Measurements from ENCODE around the gene ZNF280C. TPM values are rescaled to one million over a fixed set of nuclear protein-coding genes. Genes with fewer than 3 reads are reported as not detected.

The ZNF280C gene
- total RNA-seq, 4 donors from 2014 or later: 1.8 to 10.4 (median 6.0) TPM

DNA sequence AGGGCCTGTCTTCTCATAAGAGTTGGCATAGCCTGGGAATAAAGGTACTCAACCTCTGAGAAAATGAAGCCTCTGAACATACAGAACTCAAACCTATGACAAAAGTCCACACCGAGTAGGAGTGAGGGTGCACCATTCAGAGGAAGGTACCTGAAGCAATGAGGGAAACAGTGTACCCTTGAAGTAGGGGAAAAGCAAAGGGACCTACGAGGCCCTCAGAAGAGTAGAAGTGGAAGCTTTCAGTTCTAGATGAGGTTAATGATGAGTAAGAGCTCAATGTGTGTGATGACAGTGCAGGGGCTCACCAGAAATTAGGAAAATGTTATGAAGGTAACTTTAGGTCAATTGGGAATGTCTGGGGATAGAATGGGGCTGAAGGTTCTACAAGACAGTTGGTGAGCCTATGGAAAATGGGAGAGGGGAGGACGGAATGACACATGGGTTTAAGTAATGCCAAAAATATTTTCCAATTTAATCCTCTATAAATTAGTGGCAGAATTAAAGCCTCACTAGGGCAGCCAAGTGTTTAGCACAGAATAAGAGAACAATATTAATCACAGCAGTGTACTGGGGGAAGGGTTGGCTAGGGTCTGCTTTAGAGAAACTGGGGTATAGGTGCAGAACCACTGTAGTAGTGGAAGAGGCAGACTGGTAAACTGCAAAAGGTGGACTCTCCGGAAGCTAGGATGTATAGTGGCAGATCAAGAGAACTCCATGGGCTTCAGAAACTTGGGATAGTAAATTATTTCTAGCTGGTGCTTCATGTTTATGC is 57.1 kb downstream of the ZNF280C start:
- Histone ChIP-seq H3K27ac (no peak overlapping the region), H3K36me3 (no peaks in the 10 kb centered on the region), H3K4me3 (no peak overlapping the region), H3K9me3 (no peaks in the 10 kb centered on the region), H3K27me3 (peaks cover 0 to 4% of the 10 kb centered on the region in 2 donors), H3K4me1 (no peaks in the 10 kb centered on the region)
- DNase-seq: no peak
- TF ChIP-seq, protein P1, sequence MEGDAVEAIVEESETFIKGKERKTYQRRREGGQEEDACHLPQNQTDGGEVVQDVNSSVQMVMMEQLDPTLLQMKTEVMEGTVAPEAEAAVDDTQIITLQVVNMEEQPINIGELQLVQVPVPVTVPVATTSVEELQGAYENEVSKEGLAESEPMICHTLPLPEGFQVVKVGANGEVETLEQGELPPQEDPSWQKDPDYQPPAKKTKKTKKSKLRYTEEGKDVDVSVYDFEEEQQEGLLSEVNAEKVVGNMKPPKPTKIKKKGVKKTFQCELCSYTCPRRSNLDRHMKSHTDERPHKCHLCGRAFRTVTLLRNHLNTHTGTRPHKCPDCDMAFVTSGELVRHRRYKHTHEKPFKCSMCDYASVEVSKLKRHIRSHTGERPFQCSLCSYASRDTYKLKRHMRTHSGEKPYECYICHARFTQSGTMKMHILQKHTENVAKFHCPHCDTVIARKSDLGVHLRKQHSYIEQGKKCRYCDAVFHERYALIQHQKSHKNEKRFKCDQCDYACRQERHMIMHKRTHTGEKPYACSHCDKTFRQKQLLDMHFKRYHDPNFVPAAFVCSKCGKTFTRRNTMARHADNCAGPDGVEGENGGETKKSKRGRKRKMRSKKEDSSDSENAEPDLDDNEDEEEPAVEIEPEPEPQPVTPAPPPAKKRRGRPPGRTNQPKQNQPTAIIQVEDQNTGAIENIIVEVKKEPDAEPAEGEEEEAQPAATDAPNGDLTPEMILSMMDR (IDR thresholded peaks at IDR 0.05): no peak
- TF ChIP-seq POLR2A (IDR thresholded peaks at IDR 0.05): no peak
- intact Hi-C loops (cut with DNase I; ENCODE audit: low total_unique reads): no loop called here

DNA sequence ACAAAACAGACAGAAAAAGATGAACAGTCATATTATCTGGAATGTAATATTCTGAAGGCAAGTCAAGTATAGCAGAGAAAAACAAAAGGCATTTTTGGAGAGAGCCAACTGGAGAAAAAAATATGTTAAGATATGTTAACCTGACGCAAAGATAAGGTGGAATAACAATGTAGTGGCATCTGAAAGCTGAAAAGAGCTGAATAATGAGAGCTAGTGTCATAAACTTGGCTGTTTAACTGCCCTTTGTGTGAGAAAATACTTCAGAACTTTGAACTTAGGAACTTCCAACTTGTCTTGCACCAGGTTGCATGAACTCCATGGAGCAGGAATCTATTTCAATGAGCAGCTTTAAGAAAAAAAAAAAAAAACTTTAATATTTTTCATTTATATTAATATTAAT is 64.1 kb downstream of the ZNF280C start:
- Histone ChIP-seq H3K4me1 (no peaks in the 10 kb centered on the region), H3K27me3 (no peaks in the 10 kb centered on the region), H3K4me3 (no peak overlapping the region), H3K27ac (no peak overlapping the region), H3K36me3 (no peaks in the 10 kb centered on the region), H3K9me3 (no peaks in the 10 kb centered on the region)
- intact Hi-C loops (cut with DNase I; ENCODE audit: low total_unique reads): no loop called here
- no peak for DNase-seq
- TF ChIP-seq, protein P1 (IDR thresholded peaks at IDR 0.05): no peak
- no peak for TF ChIP-seq POLR2A (IDR thresholded peaks at IDR 0.05)

DNA sequence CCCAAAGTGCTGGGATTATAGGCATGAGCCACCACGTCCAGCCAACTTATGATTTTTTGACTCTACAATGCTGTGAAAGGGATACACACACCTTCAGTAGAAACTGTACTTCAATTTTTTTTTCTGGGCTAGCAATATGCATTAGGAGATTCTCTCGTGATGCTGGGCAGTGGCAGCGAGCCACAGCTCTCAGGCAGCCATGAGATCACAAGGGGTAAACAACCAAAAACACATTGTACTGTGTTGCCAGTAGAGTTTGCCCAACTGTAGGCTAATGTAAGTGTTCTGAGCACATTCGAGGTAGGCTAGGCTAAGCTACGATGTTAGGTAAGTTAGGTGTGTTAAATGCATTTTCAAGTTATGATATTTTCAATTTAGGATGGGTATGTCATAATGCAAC is 71.2 kb downstream of the ZNF280C start:
- H3K27me3 ChIP-seq: no peaks in the 10 kb centered on the region
- H3K4me3 ChIP-seq: no peak overlapping the region
- H3K9me3 ChIP-seq: no peaks in the 10 kb centered on the region
- TF ChIP-seq POLR2A (IDR thresholded peaks at IDR 0.05): no peak
- TF ChIP-seq, protein P1 (IDR thresholded peaks at IDR 0.05): no peak
- no peaks in the 10 kb centered on the region for H3K36me3 ChIP-seq
- DNase-seq: no peak
- no peak overlapping the region for H3K27ac ChIP-seq
- no peaks in the 10 kb centered on the region for H3K4me1 ChIP-seq
- intact Hi-C loops (cut with DNase I; ENCODE audit: low total_unique reads): no loop called here

DNA sequence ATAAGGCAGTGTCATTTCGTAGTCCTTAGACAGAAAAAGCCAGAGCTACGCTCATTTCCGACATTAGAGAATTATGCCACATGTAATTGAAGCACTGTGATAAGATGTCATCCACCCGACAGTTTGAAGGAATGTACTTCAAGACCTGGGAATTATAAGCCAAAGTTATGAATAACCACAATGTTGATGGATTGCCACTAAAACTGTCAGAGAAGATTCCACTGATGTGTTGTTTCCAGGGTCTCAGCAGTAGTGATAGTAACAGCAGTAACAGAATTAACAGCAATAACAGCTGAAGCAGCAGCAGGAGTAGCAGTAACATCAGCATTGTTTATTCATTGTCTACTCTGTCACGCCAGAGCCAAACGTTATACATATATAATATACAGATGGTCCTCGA is 72.2 kb downstream of the ZNF280C start:
- H3K27ac ChIP-seq: no peak overlapping the region
- intact Hi-C loops (cut with DNase I; ENCODE audit: low total_unique reads): no loop called here
- no peaks in the 10 kb centered on the region for H3K27me3 ChIP-seq
- DNase-seq: no peak
- no peak for TF ChIP-seq POLR2A (IDR thresholded peaks at IDR 0.05)
- TF ChIP-seq, protein P1 (IDR thresholded peaks at IDR 0.05): no peak
- no peaks in the 10 kb centered on the region for H3K4me1 ChIP-seq
- no peaks in the 10 kb centered on the region for H3K36me3 ChIP-seq
- no peak overlapping the region for H3K4me3 ChIP-seq
- H3K9me3 ChIP-seq: no peaks in the 10 kb centered on the region

DNA sequence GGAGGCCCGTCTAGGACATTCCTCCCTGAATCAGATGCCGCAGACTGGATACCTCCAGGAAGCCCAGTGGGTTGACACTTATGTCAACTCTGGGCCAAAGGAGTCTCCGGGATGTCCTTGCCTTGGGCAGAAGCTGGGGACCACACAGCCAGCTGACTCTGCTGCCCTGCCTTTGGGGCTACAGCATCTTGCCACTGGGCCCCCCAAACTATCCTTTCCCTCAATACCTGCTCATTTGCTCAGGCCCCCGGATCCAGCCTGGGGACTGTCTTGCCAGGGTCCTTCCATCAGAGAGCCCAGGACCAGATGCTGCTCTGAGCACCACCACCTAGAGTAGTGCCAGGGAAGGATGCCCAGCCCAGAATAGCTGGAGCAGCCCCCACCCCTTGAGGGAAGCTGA is 77.9 kb downstream of the ZNF280C start:
- H3K27me3 ChIP-seq: no peaks in the 10 kb centered on the region
- H3K36me3 ChIP-seq: no peaks in the 10 kb centered on the region
- no peak overlapping the region for H3K4me3 ChIP-seq
- no peak for DNase-seq
- no peak overlapping the region for H3K27ac ChIP-seq
- intact Hi-C loops (cut with DNase I; ENCODE audit: low total_unique reads): loop anchor here (5.0 kb wide), 1 partner anchor 108 kb away; no protein-coding TSS in a partner anchor
- no peaks in the 10 kb centered on the region for H3K9me3 ChIP-seq
- H3K4me1 ChIP-seq: no peaks in the 10 kb centered on the region
- TF ChIP-seq POLR2A (IDR thresholded peaks at IDR 0.05): no peak

Measured in uterus (tissue), 4 donors.